Kidney epithelial cell (primary cell): ENCODE results near the gene EFCAB14. TPM values are rescaled to one million over a fixed set of nuclear protein-coding genes. Genes with fewer than 3 reads are reported as not detected.

Experiments
- DNase-seq: peaks from one replicate; pipeline ENCODE4 v3.0.0-alpha.2; 2010; ENCODE audit warnings: low read depth
- H3K27me3 ChIP-seq: 2 replicates; pipeline ENCODE4 v1.6.0; 2011; ENCODE audit warnings: low read length; ENCODE audit not compliant: control insufficient read depth, insufficient read depth
- H3K36me3 ChIP-seq: 2 replicates; pipeline ENCODE4 v1.5.1; 2011; ENCODE audit warnings: low read length; ENCODE audit not compliant: control insufficient read depth, insufficient read depth
- H3K4me3 ChIP-seq: 2 replicates; pipeline ENCODE4 v1.5.1; 2011; ENCODE audit warnings: low read depth, mild to moderate bottlenecking, control low read depth, low read length
- total RNA-seq: library from RNA; depleted of rRNA; stranded (reverse); fragments of >200 nt; gene quantifications from 2 replicates; pipeline ENCODE4 v1.2.3, GENCODE V29; 2015
- TF ChIP-seq, protein P1 (sequence below): IDR thresholded peaks from 2 replicates; pipeline ENCODE4 v1.5.1; 2011; ENCODE audit warnings: mild to moderate bottlenecking, moderate library complexity, low read length, control low read depth, inconsistent platforms; ENCODE audit not compliant: insufficient read depth, poor library complexity, severe bottlenecking

The EFCAB14 gene
- total RNA-seq, 1 donor from 2014 or later: 57.3 TPM

- no peaks in the 10 kb centered on the region for H3K27me3 ChIP-seq
- H3K36me3 ChIP-seq: no peaks in the 10 kb centered on the region
- DNase-seq: no peak
- H3K4me3 ChIP-seq: no peak overlapping the region
- TF ChIP-seq, protein P1, sequence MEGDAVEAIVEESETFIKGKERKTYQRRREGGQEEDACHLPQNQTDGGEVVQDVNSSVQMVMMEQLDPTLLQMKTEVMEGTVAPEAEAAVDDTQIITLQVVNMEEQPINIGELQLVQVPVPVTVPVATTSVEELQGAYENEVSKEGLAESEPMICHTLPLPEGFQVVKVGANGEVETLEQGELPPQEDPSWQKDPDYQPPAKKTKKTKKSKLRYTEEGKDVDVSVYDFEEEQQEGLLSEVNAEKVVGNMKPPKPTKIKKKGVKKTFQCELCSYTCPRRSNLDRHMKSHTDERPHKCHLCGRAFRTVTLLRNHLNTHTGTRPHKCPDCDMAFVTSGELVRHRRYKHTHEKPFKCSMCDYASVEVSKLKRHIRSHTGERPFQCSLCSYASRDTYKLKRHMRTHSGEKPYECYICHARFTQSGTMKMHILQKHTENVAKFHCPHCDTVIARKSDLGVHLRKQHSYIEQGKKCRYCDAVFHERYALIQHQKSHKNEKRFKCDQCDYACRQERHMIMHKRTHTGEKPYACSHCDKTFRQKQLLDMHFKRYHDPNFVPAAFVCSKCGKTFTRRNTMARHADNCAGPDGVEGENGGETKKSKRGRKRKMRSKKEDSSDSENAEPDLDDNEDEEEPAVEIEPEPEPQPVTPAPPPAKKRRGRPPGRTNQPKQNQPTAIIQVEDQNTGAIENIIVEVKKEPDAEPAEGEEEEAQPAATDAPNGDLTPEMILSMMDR: peak; percentile 9
Measured at GRCh38 chr1:46691997-46692790, 26.7 kb downstream of the EFCAB14 start.

GRCh38 chr1:46690931-46691421 lies 27.9 kb downstream of the EFCAB14 start:
- Histone ChIP-seq H3K4me3 (no peak overlapping the region), H3K36me3 (no peaks in the 10 kb centered on the region), H3K27me3 (no peaks in the 10 kb centered on the region)
- TF ChIP-seq, protein P1: no peak
- no peak for DNase-seq

DNA sequence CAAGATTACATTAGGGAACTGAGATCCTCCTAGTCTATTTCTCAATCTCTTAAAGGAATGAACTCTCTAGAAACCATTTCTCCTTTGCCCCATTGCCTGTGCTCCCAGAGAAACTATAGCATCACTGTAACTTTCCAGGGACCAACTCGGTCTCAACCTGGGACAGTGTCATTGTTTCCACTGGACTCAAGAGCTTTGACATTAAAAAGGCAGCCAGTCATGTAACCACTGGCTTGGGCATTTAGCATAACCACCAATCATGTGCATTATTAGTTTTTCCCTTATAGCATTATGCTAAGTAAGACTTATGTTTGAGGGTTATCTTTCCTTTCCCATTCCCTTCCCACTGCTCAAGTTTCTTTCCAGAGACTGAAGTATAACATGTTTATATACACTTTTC lies 29.0 kb downstream of the EFCAB14 start:
- Histone ChIP-seq H3K36me3 (no peaks in the 10 kb centered on the region), H3K27me3 (no peaks in the 10 kb centered on the region), H3K4me3 (no peak overlapping the region)
- TF ChIP-seq, protein P1: no peak
- DNase-seq: no peak

GRCh38 chr1:46689356-46689755 lies 29.6 kb downstream of the EFCAB14 start:
- Histone ChIP-seq H3K27me3 (no peaks in the 10 kb centered on the region), H3K4me3 (no peak overlapping the region), H3K36me3 (no peaks in the 10 kb centered on the region)
- DNase-seq: no peak
- TF ChIP-seq, protein P1: no peak

DNA sequence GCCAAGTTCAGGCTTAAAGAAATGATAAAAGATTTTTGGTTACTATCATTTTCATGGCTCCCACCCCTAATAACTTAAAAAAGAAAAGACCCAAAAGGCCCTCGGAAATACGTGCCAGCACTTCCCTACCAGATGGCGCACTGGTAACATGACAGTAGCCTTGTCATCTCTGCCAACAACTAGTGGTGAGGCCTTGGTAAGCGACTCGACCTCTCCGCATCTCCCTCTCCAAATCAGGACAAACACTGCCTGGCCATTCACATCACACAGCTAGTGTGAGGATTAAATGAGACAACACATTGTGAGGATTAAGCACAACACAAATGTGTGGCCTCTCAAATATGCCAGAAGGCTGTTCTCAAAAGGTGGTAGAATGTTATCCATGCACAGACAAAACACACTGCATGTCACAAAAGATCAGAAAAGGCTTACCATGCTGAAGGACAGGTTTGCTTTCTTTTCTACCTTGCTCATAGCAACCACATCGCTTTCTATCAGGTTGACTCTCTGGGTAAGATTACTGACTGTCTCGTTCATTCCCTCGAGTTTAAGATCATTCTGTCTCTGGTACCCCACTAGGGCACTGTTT lies 30.9 kb downstream of the EFCAB14 start:
- Histone ChIP-seq H3K4me3 (no peak overlapping the region), H3K36me3 (peaks cover 1% of the 10 kb centered on the region), H3K27me3 (no peaks in the 10 kb centered on the region)
- TF ChIP-seq, protein P1: no peak
- no peak for DNase-seq
